Neural progenitor cell (in vitro differentiated cells): ENCODE data around the gene ARHGAP35. TPM values are rescaled to one million over a fixed set of nuclear protein-coding genes. Genes with fewer than 3 reads are reported as not detected.

Experiments used
- DNase-seq: peaks from one replicate; pipeline ENCODE4 v3.0.0-alpha.2; 2016; ENCODE audit warnings: low spot score
- H2AFZ ChIP-seq: fragments of 200-600 bp; sonication (generic); replicated peaks from 2 replicates; pipeline ENCODE4 v1.6.1; 2016; ENCODE audit warnings: antibody characterized with exemption
- H3F3A ChIP-seq: fragments of 200-600 bp; sonication (generic); 2 replicates; pipeline ENCODE4 v1.6.1; 2016; ENCODE audit warnings: antibody characterized with exemption, low read depth
- H3K27ac ChIP-seq: fragments of 200-600 bp; sonication (generic); 2 replicates; pipeline ENCODE4 v1.5.1; 2016; ENCODE audit warnings: mild to moderate bottlenecking
- H3K27me3 ChIP-seq: fragments of 200-600 bp; sonication (generic); 2 replicates; pipeline ENCODE4 v1.6.1; 2016; ENCODE audit warnings: mild to moderate bottlenecking, moderate library complexity
- H3K36me3 ChIP-seq: fragments of 200-600 bp; sonication (generic); 2 replicates; pipeline ENCODE4 v1.5.1; 2016
- H3K4me1 ChIP-seq: fragments of 200-600 bp; sonication (generic); 2 replicates; pipeline ENCODE4 v1.6.1; 2016; ENCODE audit warnings: mixed run types
- H3K4me2 ChIP-seq: fragments of 200-600 bp; sonication (generic); 2 replicates; pipeline ENCODE4 v1.6.1; 2016
- H3K4me3 ChIP-seq: fragments of 200-600 bp; sonication (generic); 2 replicates; pipeline ENCODE4 v1.5.1; 2016
- H3K79me2 ChIP-seq: fragments of 200-600 bp; sonication (generic); 2 replicates; pipeline ENCODE4 v1.6.1; 2016; ENCODE audit warnings: low read depth
- H3K9ac ChIP-seq: fragments of 200-600 bp; sonication (generic); 2 replicates; pipeline ENCODE4 v1.6.1; 2016
- H3K9me3 ChIP-seq: fragments of 200-600 bp; sonication (generic); 2 replicates; pipeline ENCODE4 v1.5.1; 2016; ENCODE audit warnings: low read depth
- H4K20me1 ChIP-seq: fragments of 200-600 bp; sonication (generic); 2 replicates; pipeline ENCODE4 v1.6.1; 2016; ENCODE audit warnings: low read depth
- H3K27ac Mint-ChIP-seq: 3 replicates; pipeline ENCODE4 v1.8.0; 2021; ENCODE audit warnings: mixed read lengths
- H3K27me3 Mint-ChIP-seq: 2 replicates; pipeline ENCODE4 v1.8.0; 2022; ENCODE audit warnings: low read depth, mild to moderate bottlenecking, inconsistent platforms, moderate library complexity, mixed read lengths; ENCODE audit not compliant: insufficient read depth
- H3K36me3 Mint-ChIP-seq: 3 replicates; pipeline ENCODE4 v1.8.0; 2021; ENCODE audit warnings: mixed read lengths
- H3K4me1 Mint-ChIP-seq: 3 replicates; pipeline ENCODE4 v1.8.0; 2021; ENCODE audit warnings: mixed read lengths
- H3K4me3 Mint-ChIP-seq: 3 replicates; pipeline ENCODE4 v1.8.0; 2021; ENCODE audit warnings: mild to moderate bottlenecking, moderate library complexity, mixed read lengths
- H3K9me3 Mint-ChIP-seq: 3 replicates; pipeline ENCODE4 v1.8.0; 2020; ENCODE audit warnings: mixed read lengths
- CTCF ChIP-seq: fragments of 200-600 bp; sonication (generic); IDR thresholded peaks from 2 replicates; pipeline ENCODE4 v1.5.1; 2017; ENCODE audit warnings: antibody characterized with exemption, mild to moderate bottlenecking
- EZH2 ChIP-seq: fragments of 200-600 bp; sonication (generic); IDR thresholded peaks from 2 replicates; pipeline ENCODE4 v1.6.1; 2017; ENCODE audit warnings: antibody characterized with exemption, mild to moderate bottlenecking, moderate library complexity
- EZH2phosphoT487 ChIP-seq: fragments of 200-600 bp; sonication (generic); IDR thresholded peaks from 2 replicates; pipeline ENCODE4 v1.6.1; 2017; ENCODE audit warnings: antibody characterized with exemption
- total RNA-seq: library from RNA; depleted of rRNA; stranded (reverse); fragments of >200 nt; gene quantifications from 2 replicates; pipeline ENCODE4 v1.2.3, GENCODE V29; 2015; ENCODE audit warnings: low replicate concordance

The ARHGAP35 gene
- total RNA-seq, 1 donor from 2014 or later = 38.4 TPM

GRCh38 chr19:46842791-46843190 is 18.0 kb upstream of the ARHGAP35 start:
- Histone ChIP-seq H3K4me1 (no peaks in the 10 kb centered on the region), H3K9ac (no peak overlapping the region), H2AFZ (no peak overlapping the region), H3K79me2 (peaks cover 12% of the 10 kb centered on the region), H4K20me1 (peaks cover 6% of the 10 kb centered on the region), H3K4me3 (no peak overlapping the region), H3K4me2 (no peak overlapping the region), H3K36me3 (no peaks in the 10 kb centered on the region), H3K9me3 (no peaks in the 10 kb centered on the region), H3K27me3 (no peaks in the 10 kb centered on the region), H3F3A (peaks cover 10% of the 10 kb centered on the region), H3K27ac (no peak overlapping the region)
- Mint-ChIP-seq H3K9me3 (no peaks in the 10 kb centered on the region), H3K27ac (no peak overlapping the region), H3K4me1 (no peaks in the 10 kb centered on the region), H3K27me3 (peaks cover 4% of the 10 kb centered on the region), H3K4me3 (no peak overlapping the region), H3K36me3 (peaks cover 19% of the 10 kb centered on the region)
- TF ChIP-seq EZH2phosphoT487 = no peak
- no peak for TF ChIP-seq CTCF
- no peak for TF ChIP-seq EZH2
- no peak for DNase-seq

GRCh38 chr19:46844067-46844489 is 16.7 kb upstream of the ARHGAP35 start:
- Mint-ChIP-seq H3K9me3 (no peaks in the 10 kb centered on the region), H3K27ac (no peak overlapping the region), H3K4me1 (peaks cover under 1% of the 10 kb centered on the region), H3K27me3 (peaks cover 3% of the 10 kb centered on the region), H3K4me3 (no peak overlapping the region), H3K36me3 (peaks cover 17% of the 10 kb centered on the region)
- H4K20me1 ChIP-seq = peaks cover 14% of the 10 kb centered on the region
- no peaks in the 10 kb centered on the region for H3K27me3 ChIP-seq
- no peak overlapping the region for H3K4me2 ChIP-seq
- no peaks in the 10 kb centered on the region for H3K9me3 ChIP-seq
- no peak for TF ChIP-seq EZH2
- no peak for TF ChIP-seq EZH2phosphoT487
- TF ChIP-seq CTCF = no peak
- H3K4me1 ChIP-seq = peaks cover under 1% of the 10 kb centered on the region
- no peaks in the 10 kb centered on the region for H3K36me3 ChIP-seq
- H3K9ac ChIP-seq = no peak overlapping the region
- DNase-seq = no peak
- no peak overlapping the region for H3K27ac ChIP-seq
- H3K4me3 ChIP-seq = no peak overlapping the region
- H2AFZ ChIP-seq = no peak overlapping the region
- H3K79me2 ChIP-seq = peaks cover 25% of the 10 kb centered on the region
- peaks cover 11% of the 10 kb centered on the region for H3F3A ChIP-seq

GRCh38 chr19:46845959-46846459 is 14.8 kb upstream of the ARHGAP35 start:
- H4K20me1 ChIP-seq = peaks cover 24% of the 10 kb centered on the region
- no peaks in the 10 kb centered on the region for H3K36me3 ChIP-seq
- Mint-ChIP-seq H3K27ac (peak overlapping the region; percentile 20), H3K4me1 (peaks cover 16% of the 10 kb centered on the region), H3K4me3 (peak overlapping the region; percentile 32), H3K36me3 (peaks cover 16% of the 10 kb centered on the region), H3K9me3 (no peaks in the 10 kb centered on the region), H3K27me3 (peaks cover 5% of the 10 kb centered on the region)
- peaks cover 22% of the 10 kb centered on the region for H3F3A ChIP-seq
- H3K79me2 ChIP-seq = peaks cover 31% of the 10 kb centered on the region
- no peaks in the 10 kb centered on the region for H3K9me3 ChIP-seq
- H3K4me3 ChIP-seq = no peak overlapping the region
- H2AFZ ChIP-seq = no peak overlapping the region
- no peak overlapping the region for H3K4me2 ChIP-seq
- no peak overlapping the region for H3K27ac ChIP-seq
- no peaks in the 10 kb centered on the region for H3K27me3 ChIP-seq
- TF ChIP-seq EZH2phosphoT487 (no peak), EZH2 (no peak), CTCF (no peak)
- peaks cover 4% of the 10 kb centered on the region for H3K4me1 ChIP-seq
- DNase-seq = no peak
- no peak overlapping the region for H3K9ac ChIP-seq
